Measurements from ENCODE around the gene DOLK.

DOLK gene

GRCh38 chr9:128929560-128929959 lies 17.8 kb downstream of the DOLK start:
- DNase-seq: no peak

GRCh38 chr9:128928624-128929023 lies 18.8 kb downstream of the DOLK start:
- no peak for DNase-seq

GRCh38 chr9:128927731-128928411 lies 19.5 kb downstream of the DOLK start:
- DNase-seq: peak; percentile 60

GRCh38 chr9:128923493-128923883 lies 23.9 kb downstream of the DOLK start:
- no peak for DNase-seq

- DNase-seq: no peak
These were observed 25.3 kb downstream of the DOLK start for GRCh38 chr9:128921881-128922763.

GRCh38 chr9:128920381-128921058 lies 26.9 kb downstream of the DOLK start, which contains the start of gene PHYHD1:
Gene PHYHD1, plus strand, starts transcription at chr9:128920982. Its CDS starts 1,342 bp downstream, at chr9:128922324.
- DNase-seq: no peak

DNA sequence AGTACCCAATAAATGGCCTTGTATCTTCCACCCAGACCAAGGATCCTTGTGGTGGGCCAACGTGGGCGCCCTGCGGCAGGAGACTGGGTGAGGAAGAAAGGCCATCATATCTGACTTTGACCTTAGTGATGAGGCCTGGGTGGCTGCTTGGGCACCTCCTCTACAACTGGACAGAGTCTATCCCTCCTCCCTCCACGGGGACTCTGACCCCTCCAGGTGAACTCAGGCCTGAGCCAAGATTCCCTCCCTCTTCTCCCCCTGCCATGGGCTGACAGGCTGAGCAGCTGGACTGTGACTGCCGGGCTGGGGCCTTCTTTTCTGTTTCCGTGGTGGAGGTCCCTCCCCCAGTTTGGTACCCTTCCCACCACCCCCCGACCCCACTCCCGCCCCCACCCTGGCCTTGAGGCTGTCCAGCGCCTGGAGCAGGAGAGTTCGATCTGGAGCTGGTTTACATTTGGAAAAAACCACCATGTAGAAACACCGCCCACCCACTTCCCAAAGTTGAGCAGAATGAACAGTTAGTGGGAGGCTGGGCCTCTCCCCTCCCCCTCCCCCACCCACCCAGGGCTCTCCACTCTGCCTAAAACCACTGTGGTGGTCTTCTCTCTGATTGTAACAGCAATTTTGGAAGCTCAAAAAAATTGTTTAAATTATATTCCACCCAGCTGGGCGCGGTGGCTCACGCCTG lies 27.9 kb downstream of the DOLK start:
- no peak for DNase-seq

DNA sequence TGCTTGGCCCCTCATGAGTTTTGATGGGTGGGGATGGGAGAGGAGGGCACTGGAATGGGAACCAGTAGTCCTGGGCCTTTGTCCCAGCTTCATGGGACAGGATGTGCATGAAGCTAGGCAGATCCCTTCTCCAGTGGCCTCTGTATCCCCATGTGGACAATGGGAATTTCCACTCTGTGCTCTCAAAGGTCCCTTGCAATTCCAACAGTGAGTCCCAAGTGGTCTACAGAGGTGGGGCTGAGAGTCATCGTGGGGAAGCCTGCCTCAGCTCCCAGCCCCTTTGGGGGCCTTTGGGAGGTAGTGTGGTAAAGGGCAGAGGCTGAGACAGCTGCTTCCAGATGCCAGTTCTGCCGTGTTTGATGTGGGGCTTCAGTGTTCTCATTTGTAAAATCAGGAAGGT lies 28.5 kb downstream of the DOLK start:
- no peak for DNase-seq

DNA sequence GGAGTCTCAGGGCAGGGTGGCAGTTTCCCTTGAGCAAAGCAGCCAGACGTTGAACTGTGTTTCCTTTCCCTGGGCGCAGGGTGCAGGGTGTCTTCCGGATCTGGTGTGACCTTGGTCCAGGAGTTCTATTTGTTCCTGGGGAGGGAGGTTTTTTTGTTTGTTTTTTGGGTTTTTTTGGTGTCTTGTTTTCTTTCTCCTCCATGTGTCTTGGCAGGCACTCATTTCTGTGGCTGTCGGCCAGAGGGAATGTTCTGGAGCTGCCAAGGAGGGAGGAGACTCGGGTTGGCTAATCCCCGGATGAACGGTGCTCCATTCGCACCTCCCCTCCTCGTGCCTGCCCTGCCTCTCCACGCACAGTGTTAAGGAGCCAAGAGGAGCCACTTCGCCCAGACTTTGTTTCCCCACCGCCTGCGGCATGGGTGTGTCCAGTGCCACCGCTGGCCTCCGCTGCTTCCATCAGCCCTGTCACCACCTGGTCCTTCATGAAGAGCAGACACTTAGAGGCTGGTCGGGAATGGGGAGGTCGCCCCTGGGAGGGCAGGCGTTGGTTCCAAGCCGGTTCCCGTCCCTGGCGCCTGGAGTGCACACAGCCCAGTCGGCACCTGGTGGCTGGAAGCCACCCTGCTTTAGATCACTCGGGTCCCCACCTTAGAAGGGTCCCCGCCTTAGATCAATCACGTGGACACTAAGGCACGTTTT lies 30.1 kb downstream of the DOLK start:
- no peak for DNase-seq

DNA sequence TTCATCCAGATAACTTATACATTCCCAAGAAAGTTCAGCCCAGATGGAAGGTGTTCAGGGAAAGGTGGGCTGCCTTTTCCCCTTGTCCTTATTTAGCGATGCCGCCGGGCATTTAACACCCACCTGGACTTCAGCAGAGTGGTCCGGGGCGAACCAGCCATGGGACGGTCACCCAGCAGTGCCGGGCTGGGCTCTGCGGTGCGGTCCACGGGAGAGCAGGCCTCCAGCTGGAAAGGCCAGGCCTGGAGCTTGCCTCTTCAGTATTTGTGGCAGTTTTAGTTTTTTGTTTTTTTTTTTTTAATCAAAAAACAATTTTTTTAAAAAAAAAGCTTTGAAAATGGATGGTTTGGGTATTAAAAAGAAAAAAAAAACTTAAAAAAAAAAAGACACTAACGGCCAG lies 30.7 kb downstream of the DOLK start:
- DNase-seq: no peak

DNA sequence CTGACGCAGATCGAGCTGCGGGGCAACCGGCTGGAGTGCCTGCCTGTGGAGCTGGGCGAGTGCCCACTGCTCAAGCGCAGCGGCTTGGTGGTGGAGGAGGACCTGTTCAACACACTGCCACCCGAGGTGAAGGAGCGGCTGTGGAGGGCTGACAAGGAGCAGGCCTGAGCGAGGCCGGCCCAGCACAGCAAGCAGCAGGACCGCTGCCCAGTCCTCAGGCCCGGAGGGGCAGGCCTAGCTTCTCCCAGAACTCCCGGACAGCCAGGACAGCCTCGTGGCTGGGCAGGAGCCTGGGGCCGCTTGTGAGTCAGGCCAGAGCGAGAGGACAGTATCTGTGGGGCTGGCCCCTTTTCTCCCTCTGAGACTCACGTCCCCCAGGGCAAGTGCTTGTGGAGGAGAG lies 31.2 kb downstream of the DOLK start:
- DNase-seq: no peak

GRCh38 chr9:128913995-128914772 lies 33.2 kb downstream of the DOLK start:
- no peak for DNase-seq

DNA sequence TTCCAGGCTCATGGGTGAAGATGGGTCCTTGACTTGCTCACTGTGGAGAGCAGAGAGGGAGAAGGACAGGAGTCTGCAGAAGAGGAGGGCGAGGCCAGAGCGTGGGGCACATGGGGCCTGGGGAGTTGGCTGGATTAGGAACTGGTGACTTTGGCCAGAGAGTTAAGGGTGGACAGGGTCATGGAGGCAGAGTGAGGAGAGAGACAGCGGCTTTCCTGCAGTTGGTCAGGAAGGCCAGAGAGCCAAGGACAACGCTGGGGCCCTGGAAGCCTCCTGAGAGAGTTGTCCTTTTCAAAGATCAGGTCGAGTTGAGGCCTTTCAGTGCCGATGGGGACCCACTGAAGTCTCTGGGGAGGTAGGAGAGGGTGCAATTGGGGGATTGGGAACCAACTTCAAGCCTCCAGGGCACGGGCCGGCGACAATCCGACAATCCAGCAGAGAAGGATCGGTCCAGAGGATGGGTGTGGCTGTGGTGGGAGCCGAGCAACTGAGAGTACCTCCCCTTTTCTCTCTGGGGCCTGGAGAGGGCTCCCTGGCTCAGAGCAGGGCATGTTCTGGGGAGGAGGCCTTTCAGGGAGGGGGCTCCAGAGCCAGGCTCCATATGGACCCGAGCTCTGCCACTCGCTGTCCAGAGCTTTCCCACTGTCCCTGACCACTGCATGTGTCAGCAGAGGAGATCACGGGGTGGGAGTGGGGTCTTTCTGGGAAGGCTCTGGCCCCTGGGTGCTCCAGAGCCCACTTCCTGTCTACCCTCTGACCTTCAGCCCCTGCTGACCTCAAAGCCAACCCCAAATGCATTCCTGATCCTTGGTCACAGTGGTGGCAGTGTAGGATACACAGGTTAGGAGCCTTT lies 34.1 kb downstream of the DOLK start:
- no peak for DNase-seq

GRCh38 chr9:128912270-128912853 lies 35.0 kb downstream of the DOLK start:
- no peak for DNase-seq

GRCh38 chr9:128911529-128912035 lies 35.8 kb downstream of the DOLK start:
- DNase-seq: no peak

- DNase-seq: no peak
These were observed 36.5 kb downstream of the DOLK start for GRCh38 chr9:128910906-128911305.

DNA sequence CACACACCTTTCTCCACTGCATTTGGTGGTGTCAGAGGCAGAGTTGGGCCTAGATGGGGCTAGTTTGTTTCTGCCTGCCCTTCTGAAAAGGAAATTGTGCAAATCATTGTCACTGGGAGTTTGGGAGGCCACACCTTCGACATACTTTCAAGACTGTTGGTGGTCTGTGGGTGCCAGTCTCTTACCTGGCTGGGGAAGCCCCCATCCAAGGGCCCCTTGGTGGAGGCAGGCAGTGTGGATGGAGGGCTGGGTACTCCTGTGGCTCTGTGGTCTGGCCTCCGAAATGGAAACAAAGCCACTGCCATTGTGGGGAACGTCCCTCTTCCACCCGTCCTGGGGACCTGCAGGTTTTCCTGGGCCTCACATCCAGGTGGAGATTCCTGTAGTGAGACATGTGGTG lies 37.5 kb downstream of the DOLK start:
- no peak for DNase-seq

GRCh38 chr9:128908372-128908771 lies 39.0 kb downstream of the DOLK start:
- no peak for DNase-seq

DNA sequence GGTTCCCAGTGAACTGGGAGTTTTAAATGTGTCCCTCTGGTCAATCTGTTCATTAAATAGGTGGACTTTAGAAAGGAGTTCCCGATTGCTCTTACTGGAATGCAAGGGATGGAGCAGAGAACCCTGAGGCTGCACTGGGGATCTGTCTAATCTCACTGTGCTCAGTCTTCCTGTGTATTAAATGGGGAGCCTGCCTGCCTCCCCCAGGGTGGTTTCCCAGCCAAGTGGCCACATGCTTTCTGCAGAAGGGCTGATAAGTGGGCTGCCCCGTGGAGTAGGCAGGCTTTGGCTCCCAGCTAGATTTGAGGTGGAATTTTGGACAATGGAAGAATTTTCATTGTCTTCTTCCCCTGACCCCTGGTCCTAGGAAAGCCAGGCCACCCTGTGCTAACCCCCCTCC lies 40.7 kb downstream of the DOLK start:
- DNase-seq: no peak

DNA sequence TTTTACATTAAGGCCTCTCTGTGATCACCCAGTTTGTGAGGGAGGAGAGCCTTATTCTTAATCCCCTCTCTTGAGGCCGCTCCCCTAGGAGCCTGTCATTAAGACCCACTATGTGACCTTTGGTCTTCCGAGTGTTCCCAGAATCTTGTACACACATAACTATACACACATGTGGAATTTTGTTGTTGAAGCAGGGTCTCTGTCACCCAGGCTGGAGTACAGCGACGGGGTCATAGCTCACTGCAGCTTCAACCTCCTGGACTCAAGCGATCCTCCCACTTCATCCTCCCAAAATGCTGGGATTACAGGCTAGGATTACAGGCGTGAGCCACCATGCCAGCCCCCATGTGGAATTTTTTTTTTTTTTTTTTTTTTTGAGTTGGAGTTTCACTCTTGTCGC lies 41.4 kb downstream of the DOLK start:
- DNase-seq: no peak

Measured in NCI-H774 (cell line).